Glomerular visceral epithelial cell (primary cell): Measurements from ENCODE around the gene CYB5A.
A peak's percentile ranks its signal among the peaks of the same experiment; 100 is the strongest.

Experiments
- DNase-seq: peaks from one replicate; pipeline ENCODE4 v3.0.0-alpha.2; 2016; ENCODE audit errors: extremely low spot score

The CYB5A gene

GRCh38 chr18:74244554-74244953 lies 47.2 kb downstream of the CYB5A start:
- no peak for DNase-seq

- no peak for DNase-seq
These were observed 48.6 kb downstream of the CYB5A start for GRCh38 chr18:74243127-74243526.

- no peak for DNase-seq
These were observed 49.2 kb downstream of the CYB5A start for GRCh38 chr18:74242438-74243096.

GRCh38 chr18:74241970-74242369 lies 49.8 kb downstream of the CYB5A start:
- DNase-seq = no peak

GRCh38 chr18:74241426-74241825 lies 50.3 kb downstream of the CYB5A start:
- DNase-seq = no peak

GRCh38 chr18:74239567-74239966 lies 52.2 kb downstream of the CYB5A start:
- no peak for DNase-seq

- peak; percentile 43 for DNase-seq
These were observed 57.2 kb downstream of the CYB5A start for GRCh38 chr18:74234326-74235171.

GRCh38 chr18:74233933-74234325 lies 57.8 kb downstream of the CYB5A start:
- no peak for DNase-seq

GRCh38 chr18:74230922-74231714 lies 60.6 kb downstream of the CYB5A start:
- DNase-seq = no peak

- DNase-seq = no peak
These were observed 61.9 kb downstream of the CYB5A start for GRCh38 chr18:74229891-74230290.

GRCh38 chr18:74229005-74229404 lies 62.8 kb downstream of the CYB5A start:
- DNase-seq = no peak

- no peak for DNase-seq
These were observed 63.5 kb downstream of the CYB5A start for GRCh38 chr18:74228312-74228711.

- DNase-seq = no peak
These were observed 65.1 kb downstream of the CYB5A start for GRCh38 chr18:74226666-74227065.

GRCh38 chr18:74226156-74226555 lies 65.6 kb downstream of the CYB5A start:
- DNase-seq = no peak

GRCh38 chr18:74225193-74225840 lies 66.4 kb downstream of the CYB5A start:
- DNase-seq = no peak

- DNase-seq = no peak
These were observed 68.9 kb downstream of the CYB5A start for GRCh38 chr18:74222710-74223494.

GRCh38 chr18:74221081-74221480 lies 70.7 kb downstream of the CYB5A start:
- no peak for DNase-seq

GRCh38 chr18:74219056-74219455 lies 72.7 kb downstream of the CYB5A start:
- peak; percentile 12 for DNase-seq

GRCh38 chr18:74217476-74218143 lies 74.2 kb downstream of the CYB5A start:
- DNase-seq = no peak

- no peak for DNase-seq
These were observed 75.1 kb downstream of the CYB5A start for GRCh38 chr18:74216661-74217110.
